Lower leg skin (tissue), 4 donors: Measurements from ENCODE around the gene CAMTA1. TPM values are rescaled to one million over a fixed set of nuclear protein-coding genes. Genes with fewer than 3 reads are reported as not detected.

ENCODE experiments used
- DNase-seq, 2 donors: peaks; one replicate each; pipeline ENCODE4 v3.0.0-alpha.2; 2019; ENCODE audit warnings: low spot score in 2 of 2
- H3K4me3 ChIP-seq: fragments of 200-600 bp; sonication (generic); 2 replicates; pipeline ENCODE4 v1.5.1; 2017; ENCODE audit warnings: mild to moderate bottlenecking, low read depth; ENCODE audit not compliant: poor library complexity, severe bottlenecking
- CTCF ChIP-seq, 3 donors: fragments of 450-650 bp; IDR thresholded peaks; one replicate each; pipeline ENCODE4 v1.5.1; 2016; ENCODE audit warnings: antibody characterized with exemption in 3 of 3, mild to moderate bottlenecking in 3 of 3, moderate library complexity in 2 of 3
- POLR2A ChIP-seq, 2 donors: fragments of 450-650 bp; IDR thresholded peaks; one replicate each; pipeline ENCODE4 v1.6.1; 2016 to 2017; ENCODE audit warnings: antibody characterized with exemption in 2 of 2, mild to moderate bottlenecking in 1 of 2, moderate library complexity in 1 of 2
- WGBS, 2 donors: methylation state at CpG; one replicate each; pipeline ENCODE4 v1.1.5; 2018; 5-methylcytosine and 5-hydroxymethylcytosine counted together
- intact Hi-C: fragments of 100-400 bp; cut with DNase I; formaldehyde crosslinking; loops from one replicate; pipeline ENCODE4 v1.15.0; 2023; ENCODE audit warnings: low total_unique reads
- total RNA-seq, 4 donors: library from RNA; depleted of rRNA; stranded (reverse); fragments of >200 nt; gene quantifications; one replicate each; pipeline ENCODE4 v1.1.0, GENCODE V29; 2016

Gene CAMTA1
- total RNA-seq, 4 donors from 2014 or later = 24.4 to 52.3 (median 32.9) TPM

GRCh38 chr1:7508052-7508933 lies 723.0 kb downstream of the CAMTA1 start:
- intact Hi-C loops = no loop called here
- no peak for TF ChIP-seq POLR2A (IDR thresholded peaks at IDR 0.05)
- no peak for TF ChIP-seq CTCF (IDR thresholded peaks at IDR 0.05)
- 85 to 87% methylated on average over 16 of the region's 16 CpGs for WGBS, 2 donors
- H3K4me3 ChIP-seq = no peak overlapping the region
- DNase-seq = no peak

GRCh38 chr1:7508934-7509519 lies 723.8 kb downstream of the CAMTA1 start:
- intact Hi-C loops = no loop called here
- no peak for DNase-seq
- no peak overlapping the region for H3K4me3 ChIP-seq
- WGBS, 2 donors = 66 to 68% methylated on average over 11 of the region's 11 CpGs
- TF ChIP-seq POLR2A (IDR thresholded peaks at IDR 0.05) = no peak
- no peak for TF ChIP-seq CTCF (IDR thresholded peaks at IDR 0.05)

GRCh38 chr1:7509598-7509997 lies 724.3 kb downstream of the CAMTA1 start:
- no peak for TF ChIP-seq CTCF (IDR thresholded peaks at IDR 0.05)
- TF ChIP-seq POLR2A (IDR thresholded peaks at IDR 0.05) = no peak
- H3K4me3 ChIP-seq = no peak overlapping the region
- no peak for DNase-seq
- 72 to 83% methylated on average over 7 of the region's 7 CpGs for WGBS, 2 donors
- intact Hi-C loops = no loop called here

GRCh38 chr1:7510389-7510931 lies 725.2 kb downstream of the CAMTA1 start:
- H3K4me3 ChIP-seq = no peak overlapping the region
- no peak for DNase-seq
- intact Hi-C loops = no loop called here
- TF ChIP-seq CTCF (IDR thresholded peaks at IDR 0.05) = no peak
- TF ChIP-seq POLR2A (IDR thresholded peaks at IDR 0.05) = no peak
- WGBS, 2 donors = 80 to 88% methylated on average over 7 of the region's 7 CpGs

- intact Hi-C loops = no loop called here
- 20 to 44% methylated on average over 1 to 2 of the region's 2 CpGs for WGBS, 2 donors
- no peak for TF ChIP-seq POLR2A (IDR thresholded peaks at IDR 0.05)
- TF ChIP-seq CTCF (IDR thresholded peaks at IDR 0.05) = no peak
Observed at GRCh38 chr1:7511381-7511780, 726.1 kb downstream of the CAMTA1 start.

More at GRCh38 chr1:7511381-7511780, 726.1 kb downstream of the CAMTA1 start:
- no peak for DNase-seq
- no peak overlapping the region for H3K4me3 ChIP-seq
